Measurements from ENCODE around the gene DNMT1. TPM values are rescaled to one million over a fixed set of nuclear protein-coding genes. Genes with fewer than 3 reads are reported as not detected.

DNMT1 gene
- total RNA-seq, 1 experiment from 2014 or later: 144 TPM

DNA sequence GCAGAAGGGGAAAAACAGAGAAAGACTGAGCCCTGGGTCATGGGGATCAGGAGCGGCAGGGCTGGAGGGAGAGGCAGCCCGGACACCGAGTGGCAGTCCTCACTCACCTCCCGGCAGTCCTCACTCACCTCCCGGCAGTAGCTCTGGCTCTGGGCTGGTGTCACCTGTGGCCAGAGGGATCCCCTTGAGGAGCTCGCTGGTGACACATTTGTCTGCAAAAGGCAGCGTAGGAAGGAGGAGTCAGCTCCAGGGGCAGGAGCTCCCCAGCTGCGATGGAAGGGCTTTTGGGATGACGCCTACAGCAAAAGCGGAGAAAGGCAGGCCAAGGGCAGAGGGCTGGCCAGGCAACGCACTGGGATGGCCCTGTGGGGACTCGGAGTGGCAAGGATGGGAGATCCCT is 75.8 kb downstream of the DNMT1 start:
- ChIA-PET POLR2A (no interaction called here), CTCF (no interaction called here)
- DNase-seq: no peak
- no peaks in the 10 kb centered on the region; the same call in 1 of the 2 replicates for H3K36me3 ChIP-seq (ENCODE audit: control insufficient read depth, insufficient read depth, low read length)
- H3K27me3 Mint-ChIP-seq (ENCODE audit: insufficient read depth, unreplicated experiment): no peaks in the 10 kb centered on the region
- intact Hi-C loops (cut with micrococcal nuclease; ENCODE audit: unreplicated experiment): loop anchor here (10.0 kb wide), 1 partner anchor 184 kb away; the partner anchor contains the start of gene OLFM2
- H3K36me3 Mint-ChIP-seq (ENCODE audit: insufficient read depth, unreplicated experiment): peaks cover 51% of the 10 kb centered on the region
- H3K9me3 Mint-ChIP-seq (ENCODE audit: unreplicated experiment): no peaks in the 10 kb centered on the region
- H3K4me1 Mint-ChIP-seq (ENCODE audit: low read depth, unreplicated experiment): no peaks in the 10 kb centered on the region
- H3K4me1 ChIP-seq: no peaks in the 10 kb centered on the region
- H3K4me3 ChIP-seq (ENCODE audit: low read depth, low read length): peak overlapping the region; percentile 97
- BruUV-seq (replicated peaks): no TSS peak
- no peaks in the 10 kb centered on the region for H3K9me3 ChIP-seq
- TF ChIP-seq, protein P1, sequence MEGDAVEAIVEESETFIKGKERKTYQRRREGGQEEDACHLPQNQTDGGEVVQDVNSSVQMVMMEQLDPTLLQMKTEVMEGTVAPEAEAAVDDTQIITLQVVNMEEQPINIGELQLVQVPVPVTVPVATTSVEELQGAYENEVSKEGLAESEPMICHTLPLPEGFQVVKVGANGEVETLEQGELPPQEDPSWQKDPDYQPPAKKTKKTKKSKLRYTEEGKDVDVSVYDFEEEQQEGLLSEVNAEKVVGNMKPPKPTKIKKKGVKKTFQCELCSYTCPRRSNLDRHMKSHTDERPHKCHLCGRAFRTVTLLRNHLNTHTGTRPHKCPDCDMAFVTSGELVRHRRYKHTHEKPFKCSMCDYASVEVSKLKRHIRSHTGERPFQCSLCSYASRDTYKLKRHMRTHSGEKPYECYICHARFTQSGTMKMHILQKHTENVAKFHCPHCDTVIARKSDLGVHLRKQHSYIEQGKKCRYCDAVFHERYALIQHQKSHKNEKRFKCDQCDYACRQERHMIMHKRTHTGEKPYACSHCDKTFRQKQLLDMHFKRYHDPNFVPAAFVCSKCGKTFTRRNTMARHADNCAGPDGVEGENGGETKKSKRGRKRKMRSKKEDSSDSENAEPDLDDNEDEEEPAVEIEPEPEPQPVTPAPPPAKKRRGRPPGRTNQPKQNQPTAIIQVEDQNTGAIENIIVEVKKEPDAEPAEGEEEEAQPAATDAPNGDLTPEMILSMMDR (IDR thresholded peaks at IDR 0.05; ENCODE audit: insufficient read depth in 1 of 2, low read depth in 1 of 2, low read length in 1 of 2, severe bottlenecking in 1 of 2, unreplicated experiment in 1 of 2): no peak
- H3K27ac Mint-ChIP-seq (ENCODE audit: unreplicated experiment): peak overlapping the region; percentile 89
- H3K27me3 ChIP-seq (replicated peaks; ENCODE audit: control insufficient read depth, insufficient read depth, low read length): no peaks in the 10 kb centered on the region
- H3K4me3 Mint-ChIP-seq (ENCODE audit: unreplicated experiment): peak overlapping the region; percentile 93

DNA sequence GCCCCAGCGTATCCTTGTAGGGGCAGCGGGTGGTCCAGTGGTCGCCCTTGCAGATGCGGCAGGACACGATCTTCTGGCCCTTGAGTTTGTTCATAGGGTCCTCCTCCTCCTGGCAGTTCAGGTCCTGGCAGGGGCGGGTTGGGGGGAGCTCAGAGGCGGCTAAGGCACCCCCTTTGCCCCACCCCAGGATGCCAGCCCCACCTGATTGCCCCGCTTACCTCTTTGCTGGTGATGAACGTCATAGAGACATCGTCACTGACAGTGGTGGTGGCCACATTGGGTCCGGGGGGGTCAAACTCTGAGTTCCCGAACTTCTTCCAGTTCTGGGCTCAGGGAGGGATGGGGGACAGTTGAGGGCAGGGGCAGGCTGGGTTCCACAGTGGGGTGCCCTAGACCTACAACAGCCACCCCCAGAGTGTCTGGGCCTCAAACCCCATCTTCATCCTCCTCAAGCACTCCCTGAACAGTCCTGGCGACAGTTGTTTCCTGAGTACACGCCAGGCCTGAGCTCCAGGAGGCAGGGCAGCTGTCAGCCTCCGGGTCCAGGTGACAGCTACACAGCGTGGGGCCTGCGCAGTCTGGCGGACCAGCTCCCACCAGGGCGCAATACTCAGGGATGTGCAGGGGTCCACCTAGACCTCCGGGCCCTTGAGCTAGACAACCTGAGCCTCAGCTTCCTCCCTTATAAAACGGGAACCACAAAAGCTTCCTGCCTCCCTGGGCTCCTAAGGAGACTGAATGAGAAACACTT is 77.7 kb downstream of the DNMT1 start:
- Mint-ChIP-seq H3K36me3 (ENCODE audit: insufficient read depth, unreplicated experiment) (peaks cover 70% of the 10 kb centered on the region), H3K27ac (ENCODE audit: unreplicated experiment) (no peak overlapping the region), H3K4me1 (ENCODE audit: low read depth, unreplicated experiment) (no peaks in the 10 kb centered on the region), H3K27me3 (ENCODE audit: insufficient read depth, unreplicated experiment) (no peaks in the 10 kb centered on the region), H3K4me3 (ENCODE audit: unreplicated experiment) (peak overlapping the region; percentile 19), H3K9me3 (ENCODE audit: unreplicated experiment) (no peaks in the 10 kb centered on the region)
- no peaks in the 10 kb centered on the region for H3K4me1 ChIP-seq
- TF ChIP-seq, protein P1 (IDR thresholded peaks at IDR 0.05; ENCODE audit: insufficient read depth in 1 of 2, low read depth in 1 of 2, low read length in 1 of 2, severe bottlenecking in 1 of 2, unreplicated experiment in 1 of 2): no peak
- no TSS peak for BruUV-seq (replicated peaks)
- no peak overlapping the region for H3K4me3 ChIP-seq (ENCODE audit: low read depth, low read length)
- no peaks in the 10 kb centered on the region for H3K27me3 ChIP-seq (replicated peaks; ENCODE audit: control insufficient read depth, insufficient read depth, low read length)
- ChIA-PET POLR2A (interaction anchor here (0.6 to 1.2 kb wide), 2 partner anchors 20 to 286 kb away, joined by 3 to 7 read pairs; no protein-coding TSS in a partner anchor), CTCF (interaction anchor here (0.6 kb wide), 1 partner anchor 78 kb away, joined by 3 read pairs; the partner anchor contains the start of gene DNMT1)
- H3K36me3 ChIP-seq (ENCODE audit: control insufficient read depth, insufficient read depth, low read length): no peaks in the 10 kb centered on the region; the same call in 1 of the 2 replicates
- no peak for DNase-seq
- intact Hi-C loops (cut with micrococcal nuclease; ENCODE audit: unreplicated experiment): loop anchor here (10.0 kb wide), 1 partner anchor 182 kb away; the partner anchor contains the start of gene OLFM2
- H3K9me3 ChIP-seq: no peaks in the 10 kb centered on the region

DNA sequence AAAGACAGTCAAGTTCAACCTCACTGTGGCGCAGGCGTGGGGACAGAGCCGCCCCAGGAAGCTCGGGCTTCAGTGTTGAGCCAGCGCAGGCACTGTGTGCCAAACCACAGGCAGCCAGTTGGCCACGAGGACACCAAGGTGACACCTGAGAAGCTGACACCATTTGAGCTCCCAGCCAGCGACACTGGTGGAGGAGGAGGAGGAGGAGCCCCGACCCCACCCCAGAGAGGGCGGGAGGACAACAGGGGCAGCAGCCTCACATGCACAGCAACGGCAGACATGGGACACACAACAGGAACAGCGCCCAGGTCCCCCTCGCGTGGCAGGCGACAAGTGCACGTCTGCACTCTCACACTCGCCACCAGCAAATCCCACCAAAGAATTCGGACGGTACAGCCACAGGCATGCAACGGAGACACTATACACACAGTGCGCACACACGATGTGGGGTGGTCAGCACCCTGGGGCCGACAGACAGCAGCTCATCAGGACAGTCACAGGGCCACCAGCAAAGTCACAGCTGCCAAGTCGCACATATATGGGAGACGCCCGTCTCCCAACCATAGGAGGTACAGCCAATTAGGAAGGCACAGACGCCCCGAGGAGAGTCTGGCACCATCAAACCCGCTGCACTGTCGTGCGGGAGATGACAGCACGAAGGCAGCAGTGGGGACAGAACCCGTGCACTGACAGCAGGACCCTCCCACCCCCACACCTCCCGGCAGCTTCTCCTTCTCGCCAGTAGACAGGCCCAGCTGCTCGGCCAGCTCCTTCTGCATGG is 78.5 kb downstream of the DNMT1 start:
- CTCF ChIA-PET: interaction anchor here (0.6 kb wide), 1 partner anchor 79 kb away, joined by 3 read pairs; the partner anchor contains the start of gene DNMT1
- TF ChIP-seq, protein P1 (IDR thresholded peaks at IDR 0.05; ENCODE audit: insufficient read depth in 1 of 2, low read depth in 1 of 2, low read length in 1 of 2, severe bottlenecking in 1 of 2, unreplicated experiment in 1 of 2): no peak
- Mint-ChIP-seq H3K27me3 (ENCODE audit: insufficient read depth, unreplicated experiment) (no peaks in the 10 kb centered on the region), H3K9me3 (ENCODE audit: unreplicated experiment) (no peaks in the 10 kb centered on the region), H3K4me3 (ENCODE audit: unreplicated experiment) (peak overlapping the region; percentile 27), H3K27ac (ENCODE audit: unreplicated experiment) (peak overlapping the region; percentile 32), H3K4me1 (ENCODE audit: low read depth, unreplicated experiment) (no peaks in the 10 kb centered on the region), H3K36me3 (ENCODE audit: insufficient read depth, unreplicated experiment) (peaks cover 77% of the 10 kb centered on the region)
- no TSS peak for BruUV-seq (replicated peaks)
- no peaks in the 10 kb centered on the region for H3K9me3 ChIP-seq
- H3K36me3 ChIP-seq (ENCODE audit: control insufficient read depth, insufficient read depth, low read length): no peaks in the 10 kb centered on the region; the same call in 1 of the 2 replicates
- POLR2A ChIA-PET: interaction anchor here (1.2 kb wide), 1 partner anchor 20 kb away, joined by 7 read pairs; no protein-coding TSS in a partner anchor
- no peaks in the 10 kb centered on the region for H3K27me3 ChIP-seq (replicated peaks; ENCODE audit: control insufficient read depth, insufficient read depth, low read length)
- intact Hi-C loops (cut with micrococcal nuclease; ENCODE audit: unreplicated experiment): loop anchor here (10.0 kb wide), 1 partner anchor 181 kb away; the partner anchor contains the start of gene OLFM2
- no peak overlapping the region for H3K4me3 ChIP-seq (ENCODE audit: low read depth, low read length)
- DNase-seq: no peak
- H3K4me1 ChIP-seq: no peaks in the 10 kb centered on the region

Data from Caco-2 (cell line).